H9 (cell line): ENCODE data around the gene WDPCP. TPM values are rescaled to one million over a fixed set of nuclear protein-coding genes. Genes with fewer than 3 reads are reported as not detected.

Source experiments
- DNase-seq: peaks from one replicate; pipeline ENCODE4 v3.0.0-alpha.2; 2017
- H2AFZ ChIP-seq: one replicate; pipeline ENCODE4 v1.6.1; 2013; ENCODE audit warnings: mild to moderate bottlenecking, low read length, control low read depth, moderate library complexity
- H2AK5ac ChIP-seq: 2 replicates; pipeline ENCODE4 v1.6.1; 2013; ENCODE audit warnings: low read length, control low read depth, mixed read lengths; ENCODE audit not compliant: insufficient read length
- H2BK120ac ChIP-seq: one replicate; pipeline ENCODE4 v1.6.1; 2013; ENCODE audit warnings: low read depth, mild to moderate bottlenecking, low read length, control low read depth, inconsistent platforms; ENCODE audit not compliant: poor library complexity, severe bottlenecking
- H2BK12ac ChIP-seq: 2 replicates; pipeline ENCODE4 v1.6.1; 2013; ENCODE audit warnings: low read length, control low read depth, mixed read lengths, low read depth; ENCODE audit not compliant: insufficient read length
- H2BK15ac ChIP-seq: 2 replicates; pipeline ENCODE4 v1.6.1; 2013; ENCODE audit warnings: low read depth, low read length, control low read depth
- H2BK20ac ChIP-seq: one replicate; pipeline ENCODE4 v1.6.1; 2013; ENCODE audit warnings: low read depth, mild to moderate bottlenecking, low read length, control low read depth, inconsistent platforms; ENCODE audit not compliant: poor library complexity, severe bottlenecking
- H2BK5ac ChIP-seq: 2 replicates; pipeline ENCODE4 v1.6.1; 2013; ENCODE audit warnings: low read length, control low read depth, mixed read lengths; ENCODE audit not compliant: insufficient read length
- H3K14ac ChIP-seq: 2 replicates; pipeline ENCODE4 v1.6.1; 2013; ENCODE audit warnings: low read length, control low read depth; ENCODE audit not compliant: insufficient read depth
- H3K18ac ChIP-seq: 2 replicates; pipeline ENCODE4 v1.6.1; 2013; ENCODE audit warnings: low read depth, mild to moderate bottlenecking, mixed read lengths, low read length, control low read depth; ENCODE audit not compliant: insufficient read length
- H3K23ac ChIP-seq: 2 replicates; pipeline ENCODE4 v1.6.1; 2013; ENCODE audit warnings: low read length, control low read depth, mixed read lengths, low read depth; ENCODE audit not compliant: insufficient read length
- H3K23me2 ChIP-seq: 2 replicates; pipeline ENCODE4 v1.6.1; 2013; ENCODE audit warnings: low read depth, mild to moderate bottlenecking, mixed read lengths, low read length, control low read depth; ENCODE audit not compliant: insufficient read length, poor library complexity, severe bottlenecking
- H3K27ac ChIP-seq: 2 replicates; pipeline ENCODE4 v1.5.1; 2013; ENCODE audit warnings: low read length, control low read depth, mixed read lengths, low read depth; ENCODE audit not compliant: insufficient read length
- H3K27me3 ChIP-seq: 2 replicates; pipeline ENCODE4 v1.6.1; 2013; ENCODE audit warnings: low read length, control low read depth, inconsistent platforms; ENCODE audit not compliant: insufficient read depth
- H3K4ac ChIP-seq: 2 replicates; pipeline ENCODE4 v1.6.1; 2013; ENCODE audit warnings: low read depth, mild to moderate bottlenecking, control low read depth, inconsistent platforms, low read length, moderate library complexity
- H3K4me1 ChIP-seq: 2 replicates; pipeline ENCODE4 v1.6.1; 2013; ENCODE audit warnings: low read length, control low read depth, inconsistent platforms; ENCODE audit not compliant: insufficient read depth
- H3K4me2 ChIP-seq: 2 replicates; pipeline ENCODE4 v1.6.1; 2013; ENCODE audit warnings: low read length, control low read depth, mixed read lengths; ENCODE audit not compliant: insufficient read length, insufficient read depth
- H3K56ac ChIP-seq: 2 replicates; pipeline ENCODE4 v1.6.1; 2013; ENCODE audit warnings: low read depth, mild to moderate bottlenecking, mixed read lengths, low read length, control low read depth; ENCODE audit not compliant: insufficient read length
- H3K79me1 ChIP-seq: 2 replicates; pipeline ENCODE4 v1.6.1; 2013; ENCODE audit warnings: low read depth, mild to moderate bottlenecking, moderate library complexity, low read length, control low read depth, inconsistent platforms; ENCODE audit not compliant: insufficient read depth, poor library complexity, severe bottlenecking
- H3K79me2 ChIP-seq: 2 replicates; pipeline ENCODE4 v1.6.1; 2013; ENCODE audit warnings: low read length, control low read depth, inconsistent platforms; ENCODE audit not compliant: insufficient read depth
- H3K9ac ChIP-seq: 2 replicates; pipeline ENCODE4 v1.6.1; 2013; ENCODE audit warnings: low read length, control low read depth, mixed read lengths; ENCODE audit not compliant: insufficient read length; ENCODE audit errors: extremely low read depth
- H3K9me3 ChIP-seq: one replicate; pipeline ENCODE4 v1.6.1; 2013; ENCODE audit warnings: low read depth, low read length, inconsistent platforms; ENCODE audit not compliant: control insufficient read depth
- H3T11ph ChIP-seq: one replicate; pipeline ENCODE4 v1.6.1; 2013; ENCODE audit warnings: mild to moderate bottlenecking, low read length, control low read depth, inconsistent platforms
- H4K20me1 ChIP-seq: one replicate; pipeline ENCODE4 v1.6.1; 2013; ENCODE audit not compliant: control insufficient read depth, insufficient read length, insufficient read depth
- H4K5ac ChIP-seq: 2 replicates; pipeline ENCODE4 v1.6.1; 2013; ENCODE audit warnings: low read depth, mild to moderate bottlenecking, mixed read lengths, low read length, control low read depth; ENCODE audit not compliant: insufficient read length
- H4K8ac ChIP-seq: replicated peaks from 2 replicates; pipeline ENCODE4 v1.6.1; 2013; ENCODE audit warnings: low read length, control low read depth, mixed read lengths, low read depth; ENCODE audit not compliant: insufficient read length
- H4K91ac ChIP-seq: 2 replicates; pipeline ENCODE4 v1.6.1; 2013; ENCODE audit warnings: low read depth, mild to moderate bottlenecking, moderate library complexity, mixed read lengths, low read length, control low read depth; ENCODE audit not compliant: insufficient read length
- H3K27ac Mint-ChIP-seq, 3 experiments: 2 replicates in 2 of 3; 3 replicates in 1 of 3; pipeline ENCODE4 v1.8.0; 2020 to 2021; ENCODE audit warnings: mixed read lengths in 3 of 3, mild to moderate bottlenecking in 1 of 3, moderate library complexity in 1 of 3
- H3K27me3 Mint-ChIP-seq: 2 replicates; pipeline ENCODE4 v1.8.0; 2021; ENCODE audit warnings: low read depth, mild to moderate bottlenecking, moderate library complexity, mixed read lengths
- H3K36me3 Mint-ChIP-seq, 3 experiments: 2 replicates in 2 of 3; 3 replicates in 1 of 3; pipeline ENCODE4 v1.8.0; 2020 to 2021; ENCODE audit warnings: low read depth in 3 of 3, mixed read lengths in 3 of 3; ENCODE audit not compliant: insufficient read depth in 1 of 3
- H3K4me1 Mint-ChIP-seq, 2 experiments: 2 replicates each; pipeline ENCODE4 v1.8.0; 2020; ENCODE audit warnings: mixed read lengths in 2 of 2
- H3K4me3 Mint-ChIP-seq, 2 experiments: 2 replicates in 1 of 2; 3 replicates in 1 of 2; pipeline ENCODE4 v1.8.0; 2020 to 2021; ENCODE audit warnings: mild to moderate bottlenecking in 2 of 2, mixed read lengths in 2 of 2, moderate library complexity in 1 of 2
- H3K9me3 Mint-ChIP-seq, 2 experiments: 2 replicates in 1 of 2; 3 replicates in 1 of 2; pipeline ENCODE4 v1.8.0; 2020; ENCODE audit warnings: mild to moderate bottlenecking in 2 of 2, mixed read lengths in 2 of 2, moderate library complexity in 1 of 2
- WGBS: extraction: QIAGEN DNeasy Blood & Tissue Kit; methylation state at CpG from one replicate; pipeline ENCODE4 v1.1.7; 2013; ENCODE audit warnings: missing lambda C conversion rate, low lambda C conversion rate, mixed read lengths; ENCODE audit not compliant: insufficient read length; ENCODE audit errors: extremely low coverage; 5-methylcytosine and 5-hydroxymethylcytosine counted together
- total RNA-seq: library from RNA; stranded (reverse); gene quantifications from 2 replicates; pipeline ENCODE4 v1.2.1, GENCODE V29; 2021
- TF ChIP-seq, protein P1 (sequence below): fragments of 200-600 bp; sonication (generic); conservative IDR thresholded peaks from 3 replicates; pipeline ENCODE4 v1.8.0; 2021; ENCODE audit warnings: antibody characterized with exemption, mild to moderate bottlenecking

The WDPCP gene
- total RNA-seq, 1 experiment from 2014 or later = 22.4 TPM

GRCh38 chr2:63347361-63347760, 240.9 kb downstream of the WDPCP start:
- Mint-ChIP-seq H3K4me1 (peaks cover 7 to 18% of the 10 kb centered on the region in 2 experiments), H3K27ac (no peak overlapping the region), H3K36me3 (peaks cover 20 to 42% (median 24%) of the 10 kb centered on the region in 3 experiments), H3K4me3 (no peak overlapping the region), H3K27me3 (no peaks in the 10 kb centered on the region), H3K9me3 (peaks cover 19 to 21% of the 10 kb centered on the region in 2 experiments)
- no peak for DNase-seq
- H3K79me1 ChIP-seq = no peaks in the 10 kb centered on the region
- no peak overlapping the region for H2BK15ac ChIP-seq
- H2BK20ac ChIP-seq = no peak overlapping the region
- no peak overlapping the region for H2BK12ac ChIP-seq
- H3T11ph ChIP-seq = no peak overlapping the region
- H2AFZ ChIP-seq = no peak overlapping the region
- H3K18ac ChIP-seq = no peak overlapping the region
- H4K5ac ChIP-seq = no peak overlapping the region
- H3K9me3 ChIP-seq = peaks cover 7% of the 10 kb centered on the region
- H3K4me2 ChIP-seq = no peak overlapping the region
- no peaks in the 10 kb centered on the region for H3K79me2 ChIP-seq
- H2AK5ac ChIP-seq = no peak overlapping the region
- no peak overlapping the region for H3K14ac ChIP-seq
- no peak overlapping the region for H3K4ac ChIP-seq
- H4K91ac ChIP-seq = no peak overlapping the region
- no peak overlapping the region for H3K56ac ChIP-seq
- no peak overlapping the region for H4K8ac ChIP-seq
- H2BK120ac ChIP-seq = no peak overlapping the region
- no peak overlapping the region for H2BK5ac ChIP-seq
- no peak overlapping the region for H3K23ac ChIP-seq
- peaks cover 4% of the 10 kb centered on the region; the same call in 1 of the 2 replicates for H3K4me1 ChIP-seq
- no peaks in the 10 kb centered on the region for H3K23me2 ChIP-seq
- no peaks in the 10 kb centered on the region for H3K27me3 ChIP-seq
- no CpG with 5 or more reads among the region's 2 CpGs for WGBS
- no peak overlapping the region for H3K27ac ChIP-seq
- H4K20me1 ChIP-seq = no peaks in the 10 kb centered on the region
- H3K9ac ChIP-seq = no peak overlapping the region
- TF ChIP-seq, protein P1, sequence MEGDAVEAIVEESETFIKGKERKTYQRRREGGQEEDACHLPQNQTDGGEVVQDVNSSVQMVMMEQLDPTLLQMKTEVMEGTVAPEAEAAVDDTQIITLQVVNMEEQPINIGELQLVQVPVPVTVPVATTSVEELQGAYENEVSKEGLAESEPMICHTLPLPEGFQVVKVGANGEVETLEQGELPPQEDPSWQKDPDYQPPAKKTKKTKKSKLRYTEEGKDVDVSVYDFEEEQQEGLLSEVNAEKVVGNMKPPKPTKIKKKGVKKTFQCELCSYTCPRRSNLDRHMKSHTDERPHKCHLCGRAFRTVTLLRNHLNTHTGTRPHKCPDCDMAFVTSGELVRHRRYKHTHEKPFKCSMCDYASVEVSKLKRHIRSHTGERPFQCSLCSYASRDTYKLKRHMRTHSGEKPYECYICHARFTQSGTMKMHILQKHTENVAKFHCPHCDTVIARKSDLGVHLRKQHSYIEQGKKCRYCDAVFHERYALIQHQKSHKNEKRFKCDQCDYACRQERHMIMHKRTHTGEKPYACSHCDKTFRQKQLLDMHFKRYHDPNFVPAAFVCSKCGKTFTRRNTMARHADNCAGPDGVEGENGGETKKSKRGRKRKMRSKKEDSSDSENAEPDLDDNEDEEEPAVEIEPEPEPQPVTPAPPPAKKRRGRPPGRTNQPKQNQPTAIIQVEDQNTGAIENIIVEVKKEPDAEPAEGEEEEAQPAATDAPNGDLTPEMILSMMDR = no peak
